HEK293T (cell line): ENCODE results near the gene PAQR5.

Experiments
- CTCF ChIA-PET: fragments of 350-600 bp; formaldehyde crosslinking; extraction: SDS; loops from one replicate; lab custom pipeline; 2021; ENCODE audit warnings: antibody characterized with exemption, inconsistent platforms; lab: Yijun Ruan, JAX
- POLR2A ChIA-PET: fragments of 350-600 bp; formaldehyde crosslinking; extraction: SDS; loops from one replicate; lab custom pipeline; 2020; ENCODE audit warnings: antibody characterized with exemption, inconsistent platforms; lab: Yijun Ruan, JAX
- DNase-seq: peaks from one replicate; pipeline ENCODE4 v3.0.0; 2012; ENCODE audit warnings: mixed read lengths; ENCODE audit errors: extremely low spot score
- ARNT ChIP-seq: fragments of 450-650 bp; IDR thresholded peaks from 2 replicates; pipeline ENCODE4 v1.6.1; 2017; ENCODE audit warnings: mild to moderate bottlenecking
- BHLHE40 ChIP-seq: fragments of 450-650 bp; IDR thresholded peaks from 2 replicates; pipeline ENCODE4 v1.6.1; 2016; ENCODE audit warnings: mild to moderate bottlenecking, moderate library complexity, borderline replicate concordance
- CTBP1 ChIP-seq: fragments of 450-650 bp; IDR thresholded peaks from 2 replicates; pipeline ENCODE4 v1.6.1; 2016; ENCODE audit warnings: borderline replicate concordance
- ELF4 ChIP-seq: fragments of 450-650 bp; IDR thresholded peaks from 2 replicates; pipeline ENCODE4 v1.6.1; 2017; ENCODE audit warnings: antibody characterized with exemption
- FOXA1 ChIP-seq: fragments of 450-650 bp; IDR thresholded peaks from 2 replicates; pipeline ENCODE4 v1.6.1; 2016; ENCODE audit warnings: mild to moderate bottlenecking
- FOXK2 ChIP-seq: fragments of 450-650 bp; IDR thresholded peaks from 2 replicates; pipeline ENCODE4 v1.6.1; 2016; ENCODE audit warnings: mild to moderate bottlenecking
- FOXM1 ChIP-seq: fragments of 450-650 bp; IDR thresholded peaks from 2 replicates; pipeline ENCODE4 v1.6.1; 2017; ENCODE audit warnings: mild to moderate bottlenecking, borderline replicate concordance
- HDGF ChIP-seq: fragments of 450-650 bp; IDR thresholded peaks from 2 replicates; pipeline ENCODE4 v1.6.1; 2017; ENCODE audit warnings: antibody characterized with exemption, borderline replicate concordance
- L3MBTL2 ChIP-seq: fragments of 450-650 bp; conservative IDR thresholded peaks from 2 replicates; pipeline ENCODE4 v1.6.1; 2016; ENCODE audit warnings: mild to moderate bottlenecking
- LEF1 ChIP-seq: fragments of 450-650 bp; IDR thresholded peaks from 2 replicates; pipeline ENCODE4 v1.6.1; 2017; ENCODE audit warnings: mild to moderate bottlenecking, borderline replicate concordance
- NFRKB ChIP-seq: fragments of 450-650 bp; IDR thresholded peaks from 2 replicates; pipeline ENCODE4 v1.6.1; 2016; ENCODE audit warnings: mild to moderate bottlenecking, moderate library complexity
- PKNOX1 ChIP-seq: fragments of 450-650 bp; IDR thresholded peaks from 2 replicates; pipeline ENCODE4 v1.6.1; 2016
- SP1 ChIP-seq: fragments of 450-650 bp; IDR thresholded peaks from 2 replicates; pipeline ENCODE4 v1.6.1; 2017
- SUZ12 ChIP-seq: fragments of 450-650 bp; IDR thresholded peaks from 2 replicates; pipeline ENCODE4 v1.6.1; 2016; ENCODE audit warnings: mild to moderate bottlenecking
- TARDBP ChIP-seq: fragments of 450-650 bp; IDR thresholded peaks from 2 replicates; pipeline ENCODE4 v1.6.1; 2016
- ZNF384 ChIP-seq: fragments of 450-650 bp; IDR thresholded peaks from 2 replicates; pipeline ENCODE4 v1.6.1; 2016

The PAQR5 gene

GRCh38 chr15:69311319-69311721 lies 12.6 kb downstream of the PAQR5 start:
- no peak for DNase-seq
- CTCF ChIA-PET, result no interaction called here
- POLR2A ChIA-PET, result no interaction called here
- TF ChIP-seq LEF1, result no peak
- TF ChIP-seq SP1, result no peak
- TF ChIP-seq FOXA1, result no peak
- no peak for TF ChIP-seq FOXK2
- TF ChIP-seq FOXM1, result no peak

- ChIA-PET POLR2A (no interaction called here), CTCF (interaction anchor here (0.6 kb wide), 1 partner anchor 79 kb away, joined by 3 read pairs; no protein-coding TSS in a partner anchor)
- TF ChIP-seq SP1, result no peak
- TF ChIP-seq L3MBTL2, result no peak
- TF ChIP-seq PKNOX1, result no peak
- TF ChIP-seq ARNT, result no peak
- TF ChIP-seq ZNF384, result no peak
- no peak for TF ChIP-seq ELF4
- no peak for TF ChIP-seq FOXK2
- TF ChIP-seq SUZ12, result no peak
- no peak for TF ChIP-seq TARDBP
- no peak for TF ChIP-seq FOXM1
- TF ChIP-seq BHLHE40, result no peak
- TF ChIP-seq LEF1, result no peak
- no peak for TF ChIP-seq CTBP1
- no peak for DNase-seq
These were observed 14.8 kb downstream of the PAQR5 start for GRCh38 chr15:69313432-69314000.

GRCh38 chr15:69314131-69314530 lies 15.4 kb downstream of the PAQR5 start:
- ChIA-PET POLR2A (no interaction called here), CTCF (no interaction called here)
- DNase-seq, result no peak
- no peak for TF ChIP-seq FOXM1

- no peak for DNase-seq
- TF ChIP-seq ELF4 (no peak), FOXA1 (no peak), FOXM1 (no peak), ZNF384 (no peak), NFRKB (no peak), ARNT (no peak), L3MBTL2 (no peak), CTBP1 (no peak), SP1 (no peak), PKNOX1 (no peak), HDGF (no peak), FOXK2 (no peak)
- ChIA-PET CTCF (no interaction called here), POLR2A (no interaction called here)
These were observed 16.0 kb downstream of the PAQR5 start for GRCh38 chr15:69314736-69315135.

GRCh38 chr15:69315402-69316110 lies 16.8 kb downstream of the PAQR5 start:
- DNase-seq, result no peak
- ChIA-PET POLR2A (no interaction called here), CTCF (no interaction called here)
- TF ChIP-seq ARNT (no peak), PKNOX1 (no peak), FOXK2 (no peak), SP1 (no peak), ELF4 (no peak), SUZ12 (no peak), FOXA1 (no peak), HDGF (no peak), NFRKB (no peak), BHLHE40 (no peak), FOXM1 (no peak), ZNF384 (no peak), CTBP1 (no peak), L3MBTL2 (no peak), TARDBP (no peak), LEF1 (no peak)

- ChIA-PET POLR2A (no interaction called here), CTCF (no interaction called here)
- DNase-seq, result no peak
- TF ChIP-seq ZNF384, result no peak
- TF ChIP-seq LEF1, result no peak
- no peak for TF ChIP-seq FOXA1
- no peak for TF ChIP-seq ELF4
These were observed 17.6 kb downstream of the PAQR5 start for GRCh38 chr15:69316291-69316690.
